Tibial nerve (tissue), 4 donors: ENCODE results near the gene UBR4. TPM values are rescaled to one million over a fixed set of nuclear protein-coding genes. Genes with fewer than 3 reads are reported as not detected.

Experiments
- DNase-seq, 2 donors: peaks; one replicate each; pipeline ENCODE4 v3.0.0-alpha.2; 2019; ENCODE audit warnings: low spot score in 2 of 2
- H3K27ac ChIP-seq, 4 donors: fragments of 200-600 bp; sonication (generic) in 3 of 4; one replicate each; pipeline ENCODE4 v1.5.1; 2017 to 2019; ENCODE audit warnings: mild to moderate bottlenecking in 1 of 4
- H3K27me3 ChIP-seq, 2 donors: fragments of 200-600 bp; sonication (generic) in 1 of 2; one replicate each; pipeline versions ENCODE4 v1.5.1 to v1.6.0; 2017 to 2019
- H3K36me3 ChIP-seq, 3 donors: fragments of 200-600 bp; sonication (generic); one replicate each; pipeline ENCODE4 v1.5.1; 2018 to 2019
- H3K4me1 ChIP-seq, 4 donors: fragments of 200-600 bp; sonication (generic) in 3 of 4; one replicate each; pipeline ENCODE4 v1.5.1; 2017 to 2019
- H3K4me3 ChIP-seq, 4 donors: fragments of 200-600 bp; sonication (generic) in 3 of 4; one replicate each; pipeline ENCODE4 v1.5.1; 2017 to 2019; ENCODE audit warnings: mild to moderate bottlenecking in 1 of 4, moderate library complexity in 1 of 4
- H3K9me3 ChIP-seq, 4 donors: fragments of 200-600 bp; sonication (generic) in 3 of 4; one replicate each; pipeline ENCODE4 v1.5.1; 2017 to 2019
- EP300 ChIP-seq, 2 donors: sonication (generic); formaldehyde crosslinking; IDR thresholded peaks; one replicate each; pipeline ENCODE4 v1.6.1; 2017; ENCODE audit warnings: antibody characterized with exemption in 2 of 2, mild to moderate bottlenecking in 1 of 2
- POLR2A ChIP-seq, 2 donors: fragments of 450-650 bp; IDR thresholded peaks; one replicate each; pipeline ENCODE4 v1.6.1; 2017; ENCODE audit warnings: antibody characterized with exemption in 2 of 2, mild to moderate bottlenecking in 2 of 2, moderate library complexity in 2 of 2
- WGBS, 2 donors: methylation state at CpG; one replicate each; pipeline ENCODE4 v1.1.5; 2018; 5-methylcytosine and 5-hydroxymethylcytosine counted together
- total RNA-seq, 4 donors: library from RNA; depleted of rRNA; stranded (reverse); fragments of >200 nt; gene quantifications; one replicate each; pipeline ENCODE4 v1.1.0, GENCODE V29; 2016
- TF ChIP-seq, protein P1 (sequence below), 5 experiments: fragments of 200-600 bp in 3 of 5; fragments of 450-650 bp in 2 of 5; sonication (generic) in 3 of 5; IDR thresholded peaks; one replicate each; pipeline ENCODE4 v1.5.1; 2016 to 2019; ENCODE audit warnings: antibody characterized with exemption in 5 of 5, mild to moderate bottlenecking in 3 of 5, moderate library complexity in 2 of 5

UBR4 gene
- total RNA-seq, 4 donors from 2014 or later: 107 to 190 (median 142) TPM

DNA sequence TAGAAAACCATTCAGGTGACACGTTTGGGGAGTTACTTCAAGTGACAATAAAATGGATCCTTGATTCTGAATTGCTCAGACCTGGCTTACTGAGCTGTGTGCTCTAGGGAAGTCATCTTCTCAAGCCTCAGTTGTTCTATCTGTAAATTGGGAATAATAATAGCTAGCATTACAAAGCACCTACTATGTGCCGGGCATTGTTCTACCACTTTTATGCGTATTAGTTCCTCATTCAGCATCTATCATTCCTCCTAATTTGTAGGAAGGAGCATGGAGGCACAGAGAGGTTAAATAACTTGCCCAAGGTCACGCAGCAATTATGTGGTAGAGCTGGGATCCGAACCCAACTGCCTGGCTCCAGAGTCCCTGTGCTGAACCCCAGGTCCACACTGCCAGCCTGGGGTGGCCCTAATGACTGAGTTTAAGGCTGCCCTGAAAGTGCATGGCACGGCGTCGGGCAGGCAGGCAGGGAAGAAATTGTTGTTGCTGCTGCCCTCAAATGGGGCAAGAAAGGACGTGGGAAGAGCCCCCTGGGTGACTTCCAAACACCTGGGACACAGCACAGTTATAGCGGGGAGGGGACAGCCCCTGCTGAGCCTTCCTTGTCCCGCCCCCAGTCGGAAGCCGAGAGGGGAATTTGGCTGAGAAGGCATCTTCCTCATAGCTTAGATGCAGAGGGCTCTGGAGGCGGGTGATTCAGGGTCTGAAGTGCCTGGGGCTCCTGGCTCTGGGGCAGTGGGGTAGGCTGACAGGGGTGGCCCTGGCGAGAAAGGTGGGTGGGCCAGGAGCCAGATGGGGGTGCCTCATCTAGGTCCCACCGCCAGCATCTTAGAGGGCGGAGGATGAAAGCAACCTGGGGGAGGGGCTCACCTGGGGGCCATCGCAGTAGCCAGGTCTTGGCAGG, 167.1 kb downstream of the UBR4 start:
- WGBS, 2 donors: 57 to 68% methylated on average over 18 of the region's 18 CpGs
- Histone ChIP-seq H3K27me3 (peaks cover 0 to 52% of the 10 kb centered on the region in 2 donors), H3K36me3 (no peaks in the 10 kb centered on the region), H3K9me3 (no peaks in the 10 kb centered on the region), H3K27ac (no peak overlapping the region), H3K4me3 (no peak overlapping the region), H3K4me1 (peaks cover 0 to 18% (median 2%) of the 10 kb centered on the region in 4 donors)
- TF ChIP-seq, protein P1, sequence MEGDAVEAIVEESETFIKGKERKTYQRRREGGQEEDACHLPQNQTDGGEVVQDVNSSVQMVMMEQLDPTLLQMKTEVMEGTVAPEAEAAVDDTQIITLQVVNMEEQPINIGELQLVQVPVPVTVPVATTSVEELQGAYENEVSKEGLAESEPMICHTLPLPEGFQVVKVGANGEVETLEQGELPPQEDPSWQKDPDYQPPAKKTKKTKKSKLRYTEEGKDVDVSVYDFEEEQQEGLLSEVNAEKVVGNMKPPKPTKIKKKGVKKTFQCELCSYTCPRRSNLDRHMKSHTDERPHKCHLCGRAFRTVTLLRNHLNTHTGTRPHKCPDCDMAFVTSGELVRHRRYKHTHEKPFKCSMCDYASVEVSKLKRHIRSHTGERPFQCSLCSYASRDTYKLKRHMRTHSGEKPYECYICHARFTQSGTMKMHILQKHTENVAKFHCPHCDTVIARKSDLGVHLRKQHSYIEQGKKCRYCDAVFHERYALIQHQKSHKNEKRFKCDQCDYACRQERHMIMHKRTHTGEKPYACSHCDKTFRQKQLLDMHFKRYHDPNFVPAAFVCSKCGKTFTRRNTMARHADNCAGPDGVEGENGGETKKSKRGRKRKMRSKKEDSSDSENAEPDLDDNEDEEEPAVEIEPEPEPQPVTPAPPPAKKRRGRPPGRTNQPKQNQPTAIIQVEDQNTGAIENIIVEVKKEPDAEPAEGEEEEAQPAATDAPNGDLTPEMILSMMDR (IDR thresholded peaks at IDR 0.05): no peak
- no peak for TF ChIP-seq POLR2A (IDR thresholded peaks at IDR 0.05)
- no peak for TF ChIP-seq EP300 (IDR thresholded peaks at IDR 0.05)
- no peak for DNase-seq

DNA sequence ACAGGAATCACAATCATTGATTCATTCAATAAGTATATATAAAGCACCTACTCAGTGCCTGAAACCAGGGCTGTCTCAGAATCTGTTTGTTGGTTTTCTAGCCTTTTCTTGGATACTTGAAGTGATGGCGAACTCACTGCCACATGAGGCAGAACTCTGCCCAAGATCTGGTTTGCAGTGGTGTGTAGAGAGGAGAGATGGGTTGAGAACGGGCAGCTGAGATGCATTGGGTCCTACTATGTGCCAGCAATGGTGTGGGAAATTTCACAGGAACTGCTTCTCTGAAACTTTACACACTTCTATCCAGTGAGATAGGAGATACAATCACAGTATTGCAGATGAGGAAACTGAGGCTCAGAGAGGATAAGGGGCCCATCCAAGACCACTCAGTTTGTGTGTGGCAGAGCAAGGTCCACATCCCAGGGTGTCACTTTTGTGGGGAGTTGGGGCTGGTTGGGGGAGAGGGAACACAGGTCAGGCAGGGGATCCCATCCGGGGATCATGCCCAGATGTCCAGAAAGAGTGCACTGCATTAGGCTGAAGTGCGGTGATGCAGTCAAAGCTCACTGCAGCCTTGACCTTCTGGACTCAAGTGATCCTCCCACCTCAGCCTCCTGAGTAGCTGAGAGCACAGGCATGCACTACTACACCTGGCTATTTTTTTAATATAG, 169.9 kb downstream of the UBR4 start:
- no peak for DNase-seq
- 87 to 89% methylated on average over 4 of the region's 4 CpGs for WGBS, 2 donors
- no peaks in the 10 kb centered on the region for H3K9me3 ChIP-seq

DNA sequence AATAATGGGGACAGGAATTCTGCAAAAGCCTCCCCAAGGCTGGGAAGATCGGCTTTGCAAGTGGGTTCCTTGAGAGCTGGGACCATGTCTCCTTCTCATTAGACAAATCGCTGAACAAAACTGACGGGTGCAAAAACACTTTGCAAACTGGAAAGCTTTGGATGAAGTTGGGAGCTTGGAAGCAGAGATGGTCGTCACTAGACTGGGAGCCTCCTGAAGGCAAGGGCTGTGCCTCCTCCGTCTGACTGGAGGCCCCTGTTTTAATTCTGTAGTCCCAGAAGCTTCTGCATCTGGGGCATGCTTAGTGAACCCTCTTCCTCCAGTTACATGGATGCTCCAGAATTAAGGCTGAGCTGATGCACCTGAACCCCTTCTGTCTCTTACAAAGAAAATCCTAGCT, 171.3 kb downstream of the UBR4 start:
- DNase-seq: no peak
- no peaks in the 10 kb centered on the region for H3K9me3 ChIP-seq
- peaks cover 0 to 11% (median 0%) of the 10 kb centered on the region in 4 donors for H3K4me1 ChIP-seq
- WGBS, 2 donors: 88% methylated on average over 5 of the region's 5 CpGs
- TF ChIP-seq EP300 (IDR thresholded peaks at IDR 0.05) (no peak), POLR2A (IDR thresholded peaks at IDR 0.05) (no peak)
- TF ChIP-seq, protein P1 (IDR thresholded peaks at IDR 0.05): no peak
- H3K4me3 ChIP-seq: no peak overlapping the region
- H3K27me3 ChIP-seq: peaks cover 0 to 33% of the 10 kb centered on the region in 2 donors
- no peak overlapping the region for H3K27ac ChIP-seq
- H3K36me3 ChIP-seq: no peaks in the 10 kb centered on the region

More for the DNA sequence above, 169.9 kb downstream of the UBR4 start:
- TF ChIP-seq POLR2A (IDR thresholded peaks at IDR 0.05): no peak
- TF ChIP-seq EP300 (IDR thresholded peaks at IDR 0.05): no peak
- TF ChIP-seq, protein P1 (IDR thresholded peaks at IDR 0.05): no peak
- Histone ChIP-seq H3K27me3 (peaks cover 0 to 47% of the 10 kb centered on the region in 2 donors), H3K4me3 (no peak overlapping the region), H3K36me3 (no peaks in the 10 kb centered on the region), H3K27ac (no peak overlapping the region), H3K4me1 (peaks cover 0 to 13% (median 0%) of the 10 kb centered on the region in 4 donors)

DNA sequence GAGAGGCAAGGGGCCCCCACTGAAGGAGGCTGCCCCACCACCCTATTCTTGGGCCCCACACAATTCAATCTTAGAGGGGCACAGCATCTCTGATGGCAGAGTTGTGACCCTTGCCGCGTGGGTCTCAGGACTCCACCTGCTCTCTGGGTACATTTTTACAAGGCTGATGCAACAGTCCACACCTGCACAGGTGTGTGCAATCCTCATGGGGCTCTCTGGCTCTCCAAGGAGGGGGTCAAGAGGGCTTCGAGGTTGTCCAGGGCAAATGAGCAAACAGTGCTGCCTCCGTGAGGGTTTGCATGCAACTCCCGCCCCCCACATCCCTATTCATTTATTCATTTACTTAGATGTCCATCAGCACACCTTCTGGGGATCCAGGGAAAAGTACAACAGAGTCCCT, 172.0 kb downstream of the UBR4 start:
- Histone ChIP-seq H3K4me1 (peaks cover 0 to 11% (median 0%) of the 10 kb centered on the region in 4 donors), H3K27me3 (peaks cover 0 to 26% of the 10 kb centered on the region in 2 donors), H3K27ac (no peak overlapping the region), H3K36me3 (no peaks in the 10 kb centered on the region), H3K4me3 (no peak overlapping the region), H3K9me3 (no peaks in the 10 kb centered on the region)
- no peak for DNase-seq
- TF ChIP-seq, protein P1 (IDR thresholded peaks at IDR 0.05): no peak
- TF ChIP-seq EP300 (IDR thresholded peaks at IDR 0.05) (no peak), POLR2A (IDR thresholded peaks at IDR 0.05) (no peak)
- WGBS, 2 donors: 78 to 80% methylated on average over 5 of the region's 5 CpGs

DNA sequence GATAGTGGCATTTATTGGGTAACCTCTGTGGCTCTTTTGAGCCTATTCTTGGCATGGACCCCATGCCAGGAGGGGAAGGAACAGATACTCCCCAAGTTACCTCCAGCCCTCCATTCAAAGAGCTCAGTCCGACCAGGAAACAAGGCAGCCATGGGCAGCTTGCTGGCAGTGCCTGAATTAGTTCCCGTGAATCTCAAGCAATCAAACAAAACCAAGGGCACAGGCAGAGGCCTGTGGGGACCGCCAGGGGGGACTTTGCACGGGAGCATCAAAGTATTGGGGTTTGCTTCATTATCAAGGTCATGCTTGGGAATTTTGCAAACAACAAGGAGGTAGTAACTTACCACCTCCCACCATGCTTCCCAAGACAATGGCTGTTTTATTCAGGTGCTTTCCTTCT, 172.4 kb downstream of the UBR4 start:
- 61 to 72% methylated on average over 4 of the region's 4 CpGs for WGBS, 2 donors
- no peak for DNase-seq
- TF ChIP-seq POLR2A (IDR thresholded peaks at IDR 0.05): no peak
- TF ChIP-seq, protein P1 (IDR thresholded peaks at IDR 0.05): no peak
- no peak for TF ChIP-seq EP300 (IDR thresholded peaks at IDR 0.05)
- Histone ChIP-seq H3K4me1 (peaks cover 0 to 11% (median 0%) of the 10 kb centered on the region in 4 donors), H3K4me3 (no peak overlapping the region), H3K27ac (no peak overlapping the region), H3K27me3 (peaks cover 0 to 24% of the 10 kb centered on the region in 2 donors), H3K36me3 (no peaks in the 10 kb centered on the region), H3K9me3 (no peaks in the 10 kb centered on the region)
